Stomach smooth muscle (tissue), 2 donors: ENCODE measurements around the gene PACSIN1.

Experiments used
- H3K27ac ChIP-seq: one replicate; pipeline ENCODE4 v1.7.0; 2013; ENCODE audit warnings: mild to moderate bottlenecking, low read length, inconsistent platforms
- H3K27me3 ChIP-seq, 2 donors: one replicate each; pipeline ENCODE4 v1.7.0; 2013; ENCODE audit warnings: low read length in 2 of 2; ENCODE audit not compliant: insufficient read depth in 2 of 2, control insufficient read depth in 1 of 2
- H3K36me3 ChIP-seq, 2 donors: one replicate each; pipeline ENCODE4 v1.7.0; 2013; ENCODE audit warnings: low read length in 2 of 2; ENCODE audit not compliant: control insufficient read depth in 2 of 2, insufficient read depth in 2 of 2
- H3K4me1 ChIP-seq: one replicate; pipeline ENCODE4 v1.7.0; 2013; ENCODE audit warnings: low read length; ENCODE audit not compliant: control insufficient read depth, insufficient read depth
- H3K4me3 ChIP-seq, 2 donors: one replicate each; pipeline ENCODE4 v1.7.0; 2013; ENCODE audit warnings: low read length in 2 of 2
- H3K9ac ChIP-seq, 2 donors: one replicate each; pipeline ENCODE4 v1.7.0; 2013; ENCODE audit warnings: low read length in 2 of 2, mild to moderate bottlenecking in 1 of 2
- H3K9me3 ChIP-seq, 2 donors: one replicate each; pipeline ENCODE4 v1.7.0; 2013; ENCODE audit warnings: low read length in 2 of 2; ENCODE audit not compliant: control insufficient read depth in 2 of 2
- donor health status: healthy.
- donor health status: Pancreatic carcinoma.

Gene PACSIN1

GRCh38 chr6:34508425-34508824 lies 42.5 kb downstream of the PACSIN1 start:
- Histone ChIP-seq H3K9ac (no peak overlapping the region), H3K4me3 (no peak overlapping the region), H3K9me3 (peaks cover 0 to 3% of the 10 kb centered on the region in 2 donors), H3K36me3 (no peaks in the 10 kb centered on the region), H3K4me1 (no peaks in the 10 kb centered on the region), H3K27me3 (peaks cover 0 to 4% of the 10 kb centered on the region in 2 donors), H3K27ac (no peak overlapping the region)

- H3K36me3 ChIP-seq: no peaks in the 10 kb centered on the region
- H3K9me3 ChIP-seq: peaks cover 0 to 3% of the 10 kb centered on the region in 2 donors
- no peak overlapping the region for H3K9ac ChIP-seq
- no peak overlapping the region for H3K27ac ChIP-seq
- H3K4me1 ChIP-seq: no peaks in the 10 kb centered on the region
- no peak overlapping the region for H3K4me3 ChIP-seq
- H3K27me3 ChIP-seq: peaks cover 4 to 5% of the 10 kb centered on the region in 2 donors
Measured at GRCh38 chr6:34509782-34510181, 43.9 kb downstream of the PACSIN1 start.

- Histone ChIP-seq H3K4me1 (no peaks in the 10 kb centered on the region), H3K36me3 (no peaks in the 10 kb centered on the region), H3K9me3 (peaks cover 0 to 3% of the 10 kb centered on the region in 2 donors), H3K27ac (no peak overlapping the region), H3K4me3 (no peak overlapping the region), H3K9ac (no peak overlapping the region), H3K27me3 (peaks cover 7 to 10% of the 10 kb centered on the region in 2 donors)
Measured at GRCh38 chr6:34510299-34510698, 44.4 kb downstream of the PACSIN1 start.

- no peak overlapping the region for H3K9ac ChIP-seq
- H3K4me1 ChIP-seq: no peaks in the 10 kb centered on the region
- no peak overlapping the region for H3K27ac ChIP-seq
- peaks cover 7 to 17% of the 10 kb centered on the region in 2 donors for H3K27me3 ChIP-seq
- no peaks in the 10 kb centered on the region for H3K36me3 ChIP-seq
- peaks cover 0 to 3% of the 10 kb centered on the region in 2 donors for H3K9me3 ChIP-seq
- no peak overlapping the region for H3K4me3 ChIP-seq
Measured at GRCh38 chr6:34511214-34511914, 45.5 kb downstream of the PACSIN1 start.

GRCh38 chr6:34511915-34512737 lies 46.2 kb downstream of the PACSIN1 start:
- H3K9ac ChIP-seq: no peak overlapping the region
- no peaks in the 10 kb centered on the region for H3K4me1 ChIP-seq
- no peak overlapping the region for H3K27ac ChIP-seq
- peaks cover 0 to 3% of the 10 kb centered on the region in 2 donors for H3K9me3 ChIP-seq
- no peak overlapping the region for H3K4me3 ChIP-seq
- peaks cover 9 to 17% of the 10 kb centered on the region in 2 donors for H3K27me3 ChIP-seq
- no peaks in the 10 kb centered on the region for H3K36me3 ChIP-seq

GRCh38 chr6:34512738-34513115 lies 46.9 kb downstream of the PACSIN1 start:
- H3K9me3 ChIP-seq: peaks cover 0 to 3% of the 10 kb centered on the region in 2 donors
- no peaks in the 10 kb centered on the region for H3K36me3 ChIP-seq
- H3K4me1 ChIP-seq: no peaks in the 10 kb centered on the region
- H3K9ac ChIP-seq: no peak overlapping the region
- H3K4me3 ChIP-seq: no peak overlapping the region
- peaks cover 9 to 17% of the 10 kb centered on the region in 2 donors for H3K27me3 ChIP-seq
- no peak overlapping the region for H3K27ac ChIP-seq

- H3K9ac ChIP-seq: no peak overlapping the region
- H3K4me3 ChIP-seq: no peak overlapping the region
- peaks cover 9 to 17% of the 10 kb centered on the region in 2 donors for H3K27me3 ChIP-seq
Measured at GRCh38 chr6:34513646-34514045, 47.8 kb downstream of the PACSIN1 start.

GRCh38 chr6:34514112-34514511 lies 48.2 kb downstream of the PACSIN1 start:
- Histone ChIP-seq H3K9me3 (peaks cover 0 to 3% of the 10 kb centered on the region in 2 donors), H3K27ac (no peak overlapping the region), H3K36me3 (no peaks in the 10 kb centered on the region), H3K4me3 (no peak overlapping the region), H3K27me3 (peaks cover 12 to 17% of the 10 kb centered on the region in 2 donors), H3K4me1 (no peaks in the 10 kb centered on the region), H3K9ac (no peak overlapping the region)

More at GRCh38 chr6:34513646-34514045, 47.8 kb downstream of the PACSIN1 start:
- Histone ChIP-seq H3K9me3 (peaks cover 0 to 3% of the 10 kb centered on the region in 2 donors), H3K27ac (no peak overlapping the region), H3K4me1 (no peaks in the 10 kb centered on the region), H3K36me3 (no peaks in the 10 kb centered on the region)

- H3K27ac ChIP-seq: no peak overlapping the region
- no peaks in the 10 kb centered on the region for H3K36me3 ChIP-seq
- no peak overlapping the region for H3K4me3 ChIP-seq
- H3K9ac ChIP-seq: no peak overlapping the region
- H3K9me3 ChIP-seq: peaks cover 0 to 3% of the 10 kb centered on the region in 2 donors
- no peaks in the 10 kb centered on the region for H3K4me1 ChIP-seq
- peaks cover 12 to 17% of the 10 kb centered on the region in 2 donors for H3K27me3 ChIP-seq
Measured at GRCh38 chr6:34514593-34515472, 49.0 kb downstream of the PACSIN1 start.
